Measurements from ENCODE around the gene AICDA.

GRCh38 chr12:8636581-8636980 is 23.9 kb upstream of the AICDA start:
- TF ChIP-seq CTCF (IDR thresholded peaks at IDR 0.05; ENCODE audit: low read depth, low read length, poor library complexity, severe bottlenecking) (no peak), EZH2phosphoT487 (IDR thresholded peaks at IDR 0.05; ENCODE audit: borderline replicate concordance, low read length) (no peak)

Measured in DOHH2 (cell line).